CD4-positive, alpha-beta T cell treated with Interleukin-6 at 100 ng/mL for 8 hours (primary cell): Measurements from ENCODE around the gene SGK1.
"Not testable (repeated sequence)": the region's sequence is repeated elsewhere in the genome, so short reads cannot be mapped to it uniquely, and the experiment has no call there.

Source experiments
- DNase-seq: peaks from one replicate; pipeline ENCODE4 v3.0.0-alpha.2; 2020; ENCODE audit warnings: mixed read lengths, low spot score

Gene SGK1

GRCh38 chr6:134190883-134191282, 127.0 kb downstream of the SGK1 start:
- no peak for DNase-seq

GRCh38 chr6:134187751-134188150, 130.2 kb downstream of the SGK1 start:
- DNase-seq = no peak

- DNase-seq = no peak
These were observed 130.8 kb downstream of the SGK1 start for GRCh38 chr6:134187154-134187553.

- no peak for DNase-seq
These were observed 131.6 kb downstream of the SGK1 start for GRCh38 chr6:134186355-134186754.

- no peak for DNase-seq
These were observed 132.6 kb downstream of the SGK1 start for GRCh38 chr6:134185277-134185676.

- no peak for DNase-seq
These were observed 134.1 kb downstream of the SGK1 start for GRCh38 chr6:134183844-134184243.

- no peak for DNase-seq
These were observed 135.4 kb downstream of the SGK1 start for GRCh38 chr6:134182528-134182927.

GRCh38 chr6:134181726-134182125, 136.2 kb downstream of the SGK1 start:
- not testable (repeated sequence) for DNase-seq

GRCh38 chr6:134181251-134181650, 136.7 kb downstream of the SGK1 start:
- not testable (repeated sequence) for DNase-seq

GRCh38 chr6:134180540-134180939, 137.4 kb downstream of the SGK1 start:
- not testable (repeated sequence) for DNase-seq

GRCh38 chr6:134178161-134179044, 139.5 kb downstream of the SGK1 start:
- peak; percentile 87 for DNase-seq

- no peak for DNase-seq
These were observed 140.2 kb downstream of the SGK1 start for GRCh38 chr6:134177753-134178160.

- DNase-seq = no peak
These were observed 140.7 kb downstream of the SGK1 start for GRCh38 chr6:134177236-134177635.

GRCh38 chr6:134176264-134176975, 141.5 kb downstream of the SGK1 start:
- no peak for DNase-seq

GRCh38 chr6:134175532-134176263, 142.2 kb downstream of the SGK1 start:
- peak; percentile 36 for DNase-seq

- DNase-seq = peak; percentile 90
These were observed 143.0 kb downstream of the SGK1 start for GRCh38 chr6:134174672-134175531.

- peak; percentile 81 for DNase-seq
These were observed 143.8 kb downstream of the SGK1 start for GRCh38 chr6:134173936-134174671.

- DNase-seq = no peak
These were observed 144.6 kb downstream of the SGK1 start for GRCh38 chr6:134173366-134173725.

- no peak for DNase-seq
These were observed 145.1 kb downstream of the SGK1 start for GRCh38 chr6:134172706-134173365.

GRCh38 chr6:134172020-134172705, 145.7 kb downstream of the SGK1 start:
- no peak for DNase-seq
